Measurements from ENCODE around the gene MYOCOS. TPM values are rescaled to one million over a fixed set of nuclear protein-coding genes. Genes with fewer than 3 reads are reported as not detected.
A peak's percentile ranks its signal among the peaks of the same experiment; 100 is the strongest.
"Not testable (repeated sequence)": the region's sequence is repeated elsewhere in the genome, so short reads cannot be mapped to it uniquely, and the experiment has no call there.

The MYOCOS gene, protein sequence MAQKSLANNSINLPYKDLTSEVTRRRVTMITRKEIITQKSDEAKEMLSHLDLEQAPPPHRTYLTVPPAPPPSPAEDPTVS
- not detected for total RNA-seq

DNA sequence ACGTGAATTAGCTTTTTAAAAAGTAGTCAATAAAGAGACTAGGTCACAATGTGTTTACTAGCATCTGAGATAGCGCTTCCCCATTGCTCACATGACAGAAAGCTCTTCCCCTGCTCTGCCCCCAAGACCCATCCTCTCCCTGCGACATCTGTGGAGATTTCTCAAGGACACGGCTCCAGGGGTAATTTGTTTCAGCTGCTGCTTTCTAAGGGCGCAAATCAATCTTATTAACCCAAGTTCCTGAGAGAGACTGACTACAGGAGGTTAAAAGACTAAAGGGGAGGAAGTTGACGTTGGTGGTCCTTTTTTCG is at the start of gene MYOCOS:
Gene MYOCOS (plus strand): TSS at position 92 of the 311 bp plus-strand sequence. CDS start 1,641 bp downstream, outside the sequence.
- DNase-seq = no peak

DNA sequence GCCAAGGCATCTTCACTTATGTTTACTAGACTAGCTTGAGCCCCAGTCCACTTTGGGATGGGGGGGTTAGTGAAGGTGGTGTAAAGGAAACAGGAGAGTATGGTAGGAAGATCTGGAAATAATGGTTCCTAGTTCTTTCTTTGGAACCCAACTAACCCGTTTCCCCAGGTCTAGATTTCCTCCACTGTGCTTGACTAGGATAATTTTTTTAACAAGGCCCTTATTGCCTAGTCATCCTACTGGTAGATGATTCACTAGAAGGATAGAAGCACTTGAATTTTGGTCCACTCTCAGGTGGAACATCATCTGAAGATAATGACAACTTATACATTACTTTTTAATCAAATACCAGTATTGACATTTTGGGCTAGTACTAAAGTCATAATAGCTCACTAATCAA is 45.9 kb upstream of the MYOCOS start:
- DNase-seq = no peak

DNA sequence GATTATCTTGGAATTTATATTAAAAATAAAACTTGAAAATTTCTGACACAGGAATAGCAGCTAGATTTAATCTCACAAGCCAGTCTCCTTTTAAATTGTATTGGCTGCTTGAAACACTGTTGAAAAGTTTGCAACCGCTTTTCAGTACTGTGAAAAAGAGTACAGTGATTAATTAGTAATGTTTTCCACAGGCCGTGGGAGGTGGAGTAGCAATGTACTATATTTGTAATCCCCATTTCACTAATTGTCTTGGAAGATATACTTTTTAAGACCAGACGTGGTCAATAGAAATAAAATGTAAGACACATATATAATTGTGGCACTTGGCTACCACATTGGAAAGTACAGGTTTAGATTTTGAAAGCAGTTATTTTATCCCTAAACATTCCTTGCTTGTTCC is 40.8 kb upstream of the MYOCOS start:
- no peak for DNase-seq

DNA sequence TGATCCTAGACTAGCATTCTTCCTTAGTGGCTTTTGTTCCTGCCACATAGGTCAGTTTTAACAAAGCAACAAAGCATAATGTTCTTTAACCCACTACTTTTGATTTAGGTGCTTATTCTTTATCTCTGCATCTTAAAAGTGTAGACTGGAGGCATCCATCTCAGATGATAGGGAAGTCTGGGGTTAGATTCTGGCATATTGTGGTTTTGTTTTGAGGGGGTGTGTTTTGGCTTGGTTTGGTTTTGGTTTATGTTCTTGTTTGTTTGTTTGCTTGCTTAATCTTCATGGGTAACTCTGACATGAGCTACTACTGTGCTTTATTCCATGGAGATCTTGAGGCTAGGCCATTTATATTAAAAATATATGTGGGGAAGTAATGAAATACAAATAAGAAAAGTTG is 40.3 kb upstream of the MYOCOS start:
- DNase-seq = no peak

DNA sequence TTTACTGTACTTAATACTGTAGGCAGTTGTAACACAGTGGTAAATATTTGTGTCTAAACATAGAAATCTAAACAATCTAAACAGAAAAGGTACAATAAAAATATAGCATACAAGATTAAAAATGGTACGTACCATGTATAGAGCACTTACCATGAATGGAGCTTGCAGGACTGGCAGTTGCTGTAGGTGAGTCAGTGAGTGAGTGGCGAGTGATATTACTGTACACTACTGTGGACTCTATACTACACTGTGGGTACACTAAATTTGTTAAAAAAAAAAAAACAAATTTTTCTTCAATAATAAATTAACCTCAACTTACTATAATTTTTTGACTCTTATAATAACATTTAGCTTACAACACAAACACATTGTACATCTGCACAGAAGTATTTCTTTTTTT is 39.5 kb upstream of the MYOCOS start:
- no peak for DNase-seq

DNA sequence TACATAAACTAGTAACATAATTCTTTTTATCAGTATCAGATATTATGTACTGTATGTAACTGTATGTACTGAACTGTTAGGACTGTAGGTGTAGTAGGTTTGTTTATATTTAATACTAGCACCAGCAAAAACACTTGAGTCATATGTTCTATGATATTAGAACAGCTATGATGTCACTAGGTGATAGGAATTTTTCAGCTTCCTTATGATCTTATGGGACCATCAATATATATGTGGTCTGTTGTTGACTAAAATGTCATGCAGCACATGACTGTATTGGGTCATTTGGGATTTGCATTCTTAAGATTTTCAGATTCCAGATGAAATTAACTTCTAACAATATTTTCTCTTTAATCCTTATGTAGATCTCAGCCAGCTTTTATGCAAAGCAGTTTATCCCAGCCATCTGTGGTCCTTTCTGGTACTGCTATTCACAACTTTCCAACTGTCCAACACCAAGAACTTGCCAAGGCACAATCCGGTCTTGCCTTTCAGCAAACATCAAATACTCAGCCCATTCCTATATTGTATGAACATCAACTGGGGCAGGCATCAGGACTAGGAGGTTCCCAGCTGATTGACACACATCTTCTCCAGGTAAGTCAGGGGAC is 38.3 kb upstream of the MYOCOS start:
- no peak for DNase-seq

DNA sequence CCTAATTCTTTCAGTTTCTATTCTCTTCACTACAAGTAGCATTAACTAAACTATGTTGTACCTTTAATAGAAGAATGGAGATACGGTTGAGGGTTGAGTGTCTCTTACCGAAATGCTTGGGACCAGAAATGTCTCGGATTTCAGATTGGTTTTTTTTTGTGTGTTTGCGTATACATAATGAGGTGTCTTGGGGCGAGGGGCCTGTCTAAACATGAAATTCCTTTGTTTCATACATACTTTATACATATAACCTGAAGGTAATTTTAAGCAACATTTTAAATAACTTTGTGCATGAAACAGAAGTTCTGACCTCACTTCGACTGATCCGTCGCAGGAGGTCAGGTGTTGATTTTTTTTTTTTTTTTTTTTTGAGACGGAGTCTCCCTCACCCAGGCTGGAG is 36.3 kb upstream of the MYOCOS start:
- no peak for DNase-seq

DNA sequence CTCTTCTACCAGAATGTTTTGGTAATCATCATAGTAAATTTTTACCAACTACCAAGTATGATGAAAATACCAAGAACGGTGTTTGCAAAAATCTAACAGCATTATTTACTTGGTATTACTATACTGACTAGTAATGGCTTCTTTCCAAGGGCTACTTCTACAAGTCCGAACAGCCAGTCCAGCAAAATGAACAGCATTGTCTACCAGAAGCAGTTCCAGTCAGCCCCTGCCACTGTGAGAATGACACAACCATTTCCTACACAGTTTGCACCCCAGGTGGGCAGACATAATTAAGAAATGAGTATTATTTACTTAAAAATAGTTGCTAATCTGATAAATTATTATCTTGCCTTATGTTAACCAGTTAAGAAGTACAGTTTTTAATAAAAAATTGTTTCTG is 33.8 kb upstream of the MYOCOS start:
- no peak for DNase-seq

DNA sequence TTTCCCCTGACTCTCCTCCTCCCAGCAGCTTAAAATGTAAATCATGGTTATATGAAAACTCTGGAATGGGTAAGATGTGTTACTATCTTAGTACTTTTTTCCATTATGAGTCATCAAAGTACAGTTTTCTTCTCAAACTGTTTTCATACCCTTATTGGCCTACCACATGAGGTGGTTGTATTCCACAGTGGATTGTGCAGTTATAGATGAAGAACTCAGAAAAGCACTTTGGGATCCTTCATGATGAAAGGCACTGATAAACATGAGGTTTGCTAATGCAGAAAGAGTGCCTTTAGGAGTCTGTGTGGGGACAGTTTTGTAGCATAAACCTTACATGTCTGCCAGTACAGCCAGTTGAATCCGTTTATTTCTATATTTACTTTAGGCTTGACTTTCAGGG is 32.0 kb upstream of the MYOCOS start:
- no peak for DNase-seq

DNA sequence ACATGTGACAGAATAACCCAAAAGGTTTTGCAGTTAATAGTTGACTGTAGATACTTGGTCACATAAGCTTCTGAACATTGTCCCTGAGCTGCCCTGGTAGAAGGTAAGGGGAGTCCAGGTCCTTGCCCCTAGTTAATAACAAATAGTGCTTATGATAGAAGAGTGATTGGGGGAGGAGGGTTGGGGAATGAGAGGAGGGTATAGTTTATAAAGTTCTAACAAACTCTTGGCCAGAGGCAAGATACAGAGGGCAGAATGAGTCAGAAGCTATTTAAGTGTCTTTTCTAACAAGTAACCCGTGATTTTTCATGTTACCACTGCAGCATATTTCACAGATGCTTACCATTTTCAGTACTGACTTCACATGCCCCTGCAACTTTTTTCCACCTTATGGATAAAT is 26.7 kb upstream of the MYOCOS start:
- DNase-seq = no peak

DNA sequence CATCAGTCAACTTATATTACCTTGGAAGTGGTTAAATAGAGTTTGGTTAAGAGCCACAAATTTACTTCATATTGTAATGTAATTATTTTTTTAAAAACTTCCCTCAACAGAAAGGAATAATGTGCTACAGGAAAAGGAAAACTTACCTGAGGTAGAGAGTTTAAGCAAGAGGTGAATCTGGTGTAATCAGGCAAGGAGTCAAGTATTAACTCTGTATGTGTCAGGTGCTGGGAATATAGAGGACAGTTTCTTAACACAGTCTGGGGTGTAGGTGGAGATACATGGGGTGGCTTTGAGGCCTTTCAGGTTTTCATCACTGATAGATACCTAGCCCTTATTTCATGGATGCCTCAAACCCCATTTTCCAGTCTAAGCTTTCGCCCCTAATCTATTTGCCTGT is 25.9 kb upstream of the MYOCOS start:
- no peak for DNase-seq

DNA sequence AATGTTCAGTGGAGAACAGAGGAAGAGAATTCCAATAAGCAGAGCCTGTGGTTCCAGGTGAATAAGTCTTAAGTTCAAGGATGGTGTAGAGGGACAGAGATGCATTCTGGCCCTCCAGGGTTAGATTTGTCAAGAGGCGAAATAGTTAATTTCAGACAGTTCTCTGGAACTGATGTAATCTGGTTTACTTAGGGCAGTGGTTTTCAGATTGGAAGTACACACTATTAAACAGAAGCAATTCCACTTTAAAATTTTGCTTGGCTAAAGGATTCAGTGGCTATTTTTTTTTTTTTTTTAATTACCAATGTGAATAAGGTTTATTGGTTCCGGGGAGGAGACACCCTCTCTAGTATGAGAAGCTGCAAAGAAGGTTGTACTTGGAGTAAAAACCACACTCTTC is 25.3 kb upstream of the MYOCOS start:
- DNase-seq = no peak

DNA sequence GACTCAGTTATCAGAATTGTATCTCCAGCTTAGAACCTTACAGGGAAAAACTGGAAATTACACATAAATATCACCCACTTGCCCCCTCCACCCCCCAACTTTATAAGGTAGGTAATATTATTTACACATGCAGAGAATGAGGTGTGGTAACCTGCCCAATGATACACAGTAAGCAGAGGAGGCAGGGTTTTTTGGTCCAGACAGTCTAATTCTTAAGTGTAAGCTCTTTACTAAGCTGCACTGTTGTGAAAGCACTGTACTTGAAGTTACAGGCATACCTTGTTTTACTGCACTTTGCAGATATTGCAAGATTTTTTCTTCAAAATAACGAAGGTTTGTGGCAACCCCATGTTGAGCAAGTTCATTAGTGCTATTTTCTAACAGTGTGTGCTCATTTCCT is 24.8 kb upstream of the MYOCOS start:
- no peak for DNase-seq

DNA sequence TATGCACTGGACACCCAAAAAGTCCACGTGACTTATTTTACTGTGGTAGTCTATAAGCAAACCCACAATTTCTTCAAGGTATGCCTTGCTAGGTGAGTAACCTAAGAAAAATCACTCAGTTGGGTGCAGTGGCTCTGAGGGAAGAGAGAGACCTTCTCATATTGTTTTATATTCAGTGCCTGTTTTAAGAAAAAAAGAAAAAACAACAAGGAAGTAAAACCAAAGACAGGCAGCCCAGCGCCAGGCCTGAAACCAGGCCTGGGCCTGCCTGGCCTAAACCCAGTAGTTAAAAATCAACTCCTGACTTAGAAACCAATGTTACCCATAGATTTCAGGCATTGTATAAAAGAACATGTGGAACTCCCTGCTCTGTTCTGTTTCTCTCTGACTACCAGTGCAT is 21.7 kb upstream of the MYOCOS start:
- not testable (repeated sequence) for DNase-seq

DNA sequence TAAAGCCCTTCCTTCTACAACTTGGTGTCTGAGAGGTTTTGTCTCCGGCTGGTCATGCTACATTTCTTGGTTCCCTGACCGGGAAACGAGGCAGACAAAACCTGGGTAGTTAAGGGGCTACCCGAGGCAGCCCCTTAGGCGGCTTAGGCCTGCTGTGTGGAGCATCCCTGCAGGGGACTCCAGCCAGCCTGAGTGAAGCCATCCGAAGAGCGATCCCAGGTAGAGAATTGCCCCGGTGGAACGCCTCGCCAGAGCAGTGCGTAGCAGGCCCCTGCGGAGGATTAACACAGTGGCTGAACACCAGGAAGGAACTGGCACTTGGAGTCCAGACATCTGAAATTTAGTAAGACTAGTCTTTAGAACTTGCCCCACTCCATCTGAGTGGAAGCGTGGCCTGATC is 21.2 kb upstream of the MYOCOS start:
- no peak for DNase-seq

DNA sequence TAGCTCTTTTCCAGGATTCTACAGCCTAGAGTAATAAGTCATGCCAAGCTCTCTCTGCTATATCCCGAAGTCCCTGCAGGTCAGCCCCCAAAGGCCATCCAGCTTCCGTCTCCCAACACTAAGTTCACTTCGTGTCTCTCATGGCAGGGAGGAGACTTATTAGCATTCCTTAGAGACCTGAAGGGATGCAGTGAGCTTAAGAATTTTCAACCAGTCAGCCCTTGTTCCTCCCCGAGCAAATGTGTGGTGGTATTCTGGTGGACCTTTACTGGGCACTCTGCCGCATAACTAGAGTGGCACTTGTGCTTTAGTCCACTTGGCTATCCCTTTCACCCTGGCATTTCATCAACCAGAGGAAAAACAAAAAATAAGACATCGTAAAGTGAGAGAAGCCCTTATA is 19.0 kb upstream of the MYOCOS start:
- not testable (repeated sequence) for DNase-seq

DNA sequence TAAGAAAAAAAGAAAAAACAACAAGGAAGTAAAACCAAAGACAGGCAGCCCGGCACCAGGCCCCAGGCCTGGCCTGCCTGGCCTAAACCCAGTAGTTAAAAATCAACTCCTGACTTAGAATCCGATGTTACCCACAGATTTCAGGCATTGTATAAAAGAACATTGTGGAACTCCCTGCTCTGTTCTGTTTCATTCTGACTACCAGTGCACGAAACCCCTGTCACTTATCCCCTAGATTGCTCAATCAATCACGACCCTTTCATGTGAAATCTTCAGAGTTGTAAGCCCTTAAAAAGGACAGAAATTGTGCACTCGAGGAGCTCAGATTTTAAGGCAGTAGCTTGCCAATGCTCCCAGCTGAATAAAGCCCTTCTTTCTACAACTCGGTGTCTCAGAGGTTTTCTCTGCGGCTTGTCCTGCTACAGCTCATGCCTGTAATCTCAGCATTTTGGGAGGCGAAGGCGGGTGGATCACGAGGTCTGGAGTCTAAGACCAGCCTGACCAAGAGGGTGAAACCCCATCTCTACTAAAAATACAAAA is 15.6 kb upstream of the MYOCOS start:
- no peak for DNase-seq

DNA sequence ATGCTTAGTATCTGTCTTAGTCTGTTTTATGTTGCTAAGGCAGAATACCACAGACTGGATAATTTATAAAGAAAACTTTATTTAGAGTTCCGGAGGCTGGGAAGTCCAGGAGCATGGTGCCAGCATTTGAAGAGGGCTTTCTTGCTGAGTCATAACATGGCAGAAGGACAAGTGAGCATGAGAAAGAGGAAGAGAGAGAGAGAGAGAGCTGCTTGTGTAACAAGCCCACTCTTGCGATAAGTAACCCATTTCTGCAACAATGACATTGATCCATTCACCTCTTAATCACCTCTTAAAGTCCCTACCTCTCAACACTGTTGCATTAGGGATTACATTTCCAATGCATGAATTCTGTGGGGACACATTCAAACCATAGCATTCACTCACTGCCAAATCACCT is 11.7 kb upstream of the MYOCOS start:
- DNase-seq = no peak

DNA sequence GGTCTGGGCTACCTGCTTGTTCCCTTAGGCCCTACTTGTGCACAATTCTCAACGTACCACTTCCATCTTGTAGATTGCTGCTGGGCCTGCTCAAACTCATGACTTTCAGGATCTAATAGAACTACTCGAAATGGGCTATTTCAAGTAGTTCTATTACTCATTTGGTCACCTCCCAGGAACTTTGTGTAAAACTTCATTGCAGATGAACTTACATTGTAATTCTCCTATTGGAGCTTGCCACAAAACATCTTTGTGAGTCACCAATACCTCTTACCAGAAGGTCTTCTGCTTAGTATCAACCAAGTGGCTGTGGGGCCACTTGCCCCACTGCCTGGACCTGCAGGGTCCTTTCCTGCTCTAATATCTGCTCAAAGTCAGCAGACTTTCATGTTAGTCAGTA is 10.7 kb upstream of the MYOCOS start:
- no peak for DNase-seq

DNA sequence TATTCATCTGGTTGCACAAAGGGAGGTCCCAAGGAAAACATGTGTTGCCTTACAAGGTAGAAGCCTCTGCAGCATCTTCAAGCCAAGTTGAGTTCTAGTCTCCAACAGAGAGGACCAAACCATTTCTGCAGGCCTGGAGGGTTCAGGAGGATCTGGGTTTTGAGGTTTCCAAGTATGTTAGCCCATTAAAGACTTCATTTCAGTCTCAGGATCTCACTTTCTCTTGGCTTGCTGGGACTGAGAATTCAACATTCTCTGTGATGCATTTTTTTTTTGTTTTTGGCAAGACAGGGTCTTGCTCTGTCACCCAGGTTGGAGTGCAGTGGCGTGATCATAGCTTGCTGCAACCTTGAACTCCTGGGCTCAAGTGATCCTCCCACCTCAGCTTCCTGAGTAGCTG is 8.8 kb upstream of the MYOCOS start:
- DNase-seq = no peak

DNA sequence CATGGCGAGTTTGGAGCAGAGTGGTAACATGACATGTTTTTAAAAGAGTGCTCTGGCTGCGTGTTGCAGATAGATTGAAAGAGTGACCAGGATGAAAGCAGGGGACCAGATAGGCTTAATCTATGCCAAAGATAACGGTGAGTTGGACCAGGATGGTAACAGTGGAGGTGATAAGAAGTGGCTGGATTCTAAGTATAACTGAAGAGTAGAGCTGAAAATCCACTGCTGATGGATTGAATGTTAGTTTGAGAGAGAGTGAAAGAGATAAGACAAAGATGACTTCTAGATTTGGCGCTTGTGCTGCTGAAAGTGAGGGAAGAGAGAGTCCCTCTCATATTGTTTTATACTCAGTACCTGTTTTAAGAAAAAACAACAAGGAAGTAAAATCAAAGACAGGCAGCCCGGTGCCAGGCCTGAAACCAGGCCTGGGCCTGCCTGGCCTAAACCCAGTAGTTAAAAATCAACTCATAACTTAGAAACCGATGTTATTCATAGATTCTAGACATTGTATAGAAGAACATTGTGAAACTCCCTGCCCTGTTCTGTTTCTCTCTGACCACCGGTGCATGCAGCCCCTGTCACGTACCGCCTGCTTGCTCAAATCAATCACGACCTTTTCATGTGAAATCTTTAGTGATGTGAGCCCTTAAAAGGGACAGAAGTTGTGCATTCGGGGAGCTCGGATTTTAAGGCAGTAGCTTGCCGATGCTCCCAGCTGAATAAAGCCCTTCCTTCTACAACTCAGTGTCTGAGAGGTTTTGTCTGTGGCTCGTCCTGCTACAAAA is 6.7 kb upstream of the MYOCOS start:
- not testable (repeated sequence) for DNase-seq

DNA sequence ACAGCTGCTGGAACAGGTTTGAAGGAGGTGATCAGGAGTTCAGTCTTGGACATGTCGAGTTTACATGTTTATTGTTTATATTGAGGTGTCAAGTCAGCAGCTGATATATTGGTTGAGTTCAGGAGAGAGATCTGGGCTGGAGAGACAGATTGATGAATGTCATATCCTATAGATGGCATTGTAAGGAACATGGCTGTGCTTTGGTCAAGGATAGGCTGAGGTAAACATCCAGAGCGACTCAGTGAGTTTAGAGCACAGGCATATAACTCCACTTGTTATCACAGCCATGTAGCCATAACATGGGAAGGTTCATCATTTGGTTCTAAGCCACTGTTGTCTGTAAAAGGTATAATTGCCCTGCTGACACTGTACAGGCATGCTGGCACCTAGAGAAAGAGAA is 5.5 kb upstream of the MYOCOS start:
- no peak for DNase-seq

DNA sequence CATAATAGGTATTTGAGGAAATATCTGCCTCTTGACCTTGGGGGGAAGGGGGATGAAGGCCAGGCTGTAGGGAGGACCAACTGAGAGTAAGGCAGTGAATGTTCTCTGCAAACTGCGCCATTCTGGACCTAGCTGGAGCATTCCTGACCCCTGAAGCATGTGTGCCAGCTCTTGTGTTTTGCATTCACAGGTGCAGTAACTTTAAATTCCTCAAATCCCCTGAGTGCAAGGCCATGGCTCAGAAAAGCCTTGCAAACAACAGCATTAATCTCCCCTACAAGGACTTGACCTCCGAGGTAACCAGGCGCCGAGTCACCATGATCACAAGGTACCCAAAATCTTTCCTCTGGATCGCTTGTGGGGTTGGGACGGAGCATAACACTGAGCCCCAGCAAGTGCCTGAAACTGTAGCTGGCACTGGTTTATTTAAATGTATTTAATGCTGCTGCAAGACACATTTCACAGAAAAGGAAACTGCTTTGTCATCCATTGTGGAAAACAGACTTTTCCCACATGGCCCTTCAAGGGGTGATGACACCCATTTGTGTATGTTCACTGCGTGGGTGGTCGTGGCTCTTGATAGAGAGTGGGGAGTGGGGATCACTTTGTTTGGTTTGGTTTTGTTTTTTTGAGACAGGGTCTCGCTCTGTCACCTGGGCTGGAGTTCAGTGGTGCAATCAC is 1.7 kb downstream of the MYOCOS start:
- DNase-seq = peak; percentile 7

Measured in skin of body (tissue), 2 donors.